ENCODE data around the gene SAP25.

DNA sequence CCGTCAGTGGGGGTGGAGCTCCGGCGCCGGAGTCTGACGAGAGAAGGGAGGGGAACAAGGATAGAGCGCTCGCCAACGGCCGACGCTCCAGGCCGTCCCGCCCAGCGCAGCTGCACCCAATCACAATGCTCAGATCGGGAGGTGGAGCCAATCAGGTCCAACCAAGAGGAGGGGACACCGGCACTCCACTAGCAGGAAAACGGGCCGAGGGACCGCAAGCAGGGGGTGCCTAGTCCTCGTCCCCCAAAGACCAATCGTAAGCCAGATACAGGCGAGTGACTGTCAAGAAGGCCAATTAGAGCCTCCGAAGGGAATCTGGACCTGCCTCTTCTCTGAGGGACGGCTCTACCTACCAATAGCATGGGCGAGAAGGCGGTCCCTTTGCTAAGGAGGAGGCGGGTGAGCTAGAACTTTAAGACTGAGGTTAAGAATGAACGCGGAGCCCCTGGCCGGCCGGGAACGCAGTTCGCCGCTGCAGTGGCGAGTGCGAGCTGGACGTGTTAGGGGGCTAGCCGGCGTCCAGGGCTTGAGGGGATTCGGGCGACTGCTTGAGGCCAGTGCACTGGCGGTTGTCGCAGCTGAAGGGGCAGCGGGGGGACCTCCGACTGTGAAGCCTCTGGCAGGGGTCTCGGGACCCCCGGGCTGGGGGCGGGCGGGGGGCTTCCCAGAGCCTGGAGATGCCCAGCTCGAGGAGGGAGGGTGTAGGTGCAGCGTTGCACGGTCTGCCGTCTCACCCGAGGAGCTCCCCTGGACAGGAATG is 12.7 kb upstream of the SAP25 start, which contains the start of gene FBXO24:
- TF ChIP-seq CTCF (conservative IDR thresholded peaks at IDR 0.05 in 1 of 2, IDR thresholded peaks at IDR 0.05 in 1 of 2; ENCODE audit: extremely low read depth in 1 of 2, insufficient read depth in 1 of 2, low read depth in 1 of 2, low read length in 2 of 2) (no peak), EZH2 (IDR thresholded peaks at IDR 0.05; ENCODE audit: borderline replicate concordance, low read length) (no peak)

Data from mammary epithelial cell (primary cell).